Posterior vena cava (tissue), 2 donors: ENCODE measurements around the gene ZKSCAN7. TPM values are rescaled to one million over a fixed set of nuclear protein-coding genes. Genes with fewer than 3 reads are reported as not detected.
"Not testable (repeated sequence)": the region's sequence is repeated elsewhere in the genome, so short reads cannot be mapped to it uniquely, and the experiment has no call there.

Source experiments
- DNase-seq: peaks from one replicate; pipeline ENCODE4 v3.0.0-alpha.2; 2020; ENCODE audit warnings: low spot score
- intact Hi-C, 2 donors: fragments of 100-400 bp; cut with DNase I; formaldehyde crosslinking; loops; one replicate each; pipeline versions ENCODE4 v1.14.1 to v1.14.2; 2022 to 2023
- total RNA-seq, 2 donors: library from RNA; stranded (reverse); fragmentation: NEBNext Ultra II Directional; extraction: Animal tissue kit (Norgen Biotek cat#: 25700); gene quantifications; one replicate each; pipeline ENCODE4 v1.2.1, GENCODE V29; 2021
- donor health status: DM: yes; HTN: yes; CAD: no.
- donor health status: DM: yes; HTN: yes; CAD: no.

ZKSCAN7 gene
- total RNA-seq, 2 donors from 2014 or later, result 2.3 to 3.9 TPM

- DNase-seq, result no peak
- intact Hi-C loops, result no loop called here
Measured at GRCh38 chr3:44562147-44562546, 7.2 kb downstream of the ZKSCAN7 start.

DNA sequence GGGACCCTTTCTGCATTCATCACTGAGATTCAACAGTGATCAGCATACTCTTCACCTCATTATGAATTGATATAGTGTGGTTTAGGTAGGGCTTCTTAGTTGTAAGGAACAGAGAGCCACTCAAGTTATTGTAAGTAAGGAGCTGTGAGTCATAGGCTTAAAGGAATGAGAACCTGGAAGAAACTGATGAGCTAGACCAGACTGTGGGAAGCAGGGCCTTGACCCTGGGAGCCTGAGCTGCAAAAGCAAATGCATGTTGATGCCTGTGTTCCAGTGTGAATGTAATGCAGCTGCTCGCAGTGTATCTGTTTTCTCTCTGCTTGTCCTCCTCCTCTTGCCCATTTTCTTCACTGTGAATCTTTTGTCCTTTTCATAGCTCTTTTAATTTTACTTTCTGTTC is 13.6 kb downstream of the ZKSCAN7 start:
- intact Hi-C loops, result no loop called here
- DNase-seq, result no peak

- intact Hi-C loops, result loop anchor here in 1 of 2 donors (10.0 kb wide), 1 partner anchor 726 kb away; no protein-coding TSS in a partner anchor
- DNase-seq, result no peak
Measured at GRCh38 chr3:44571024-44571423, 16.0 kb downstream of the ZKSCAN7 start.

- no peak for DNase-seq
- intact Hi-C loops, result loop anchor here in 1 of 2 donors (10.0 kb wide), 1 partner anchor 732 kb away; no protein-coding TSS in a partner anchor
Measured at GRCh38 chr3:44576613-44577012, 21.6 kb downstream of the ZKSCAN7 start.

DNA sequence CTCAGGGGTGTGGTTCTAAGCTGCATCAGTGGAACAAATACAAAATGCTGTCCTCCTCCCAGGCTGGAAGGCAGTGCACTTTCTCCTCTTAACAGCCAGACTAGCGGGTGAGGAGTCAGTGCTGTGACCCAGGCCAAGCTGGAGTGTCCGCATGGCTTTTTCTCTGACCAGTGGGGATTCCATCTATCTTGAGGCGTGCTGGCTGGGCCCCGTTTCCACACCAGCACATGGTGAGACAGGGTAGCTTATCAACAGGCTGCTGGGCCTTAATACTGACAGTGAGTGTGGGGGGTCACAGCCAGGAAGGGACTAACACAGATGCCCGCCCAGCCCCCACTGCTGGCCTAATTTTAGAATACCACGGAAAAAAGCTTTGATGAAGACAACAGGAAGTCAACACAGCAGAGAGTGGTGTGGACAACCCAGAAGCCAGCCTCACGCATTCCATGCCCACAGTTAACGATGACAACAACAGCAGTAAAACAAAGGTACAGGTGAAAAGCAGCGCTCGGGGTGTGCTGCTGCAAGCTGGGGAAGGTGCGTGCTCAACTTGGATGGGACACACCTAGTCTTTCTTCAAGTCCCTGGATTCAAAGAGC is 22.5 kb downstream of the ZKSCAN7 start:
- intact Hi-C loops, result loop anchor here in 1 of 2 donors (10.0 kb wide), 1 partner anchor 733 kb away; no protein-coding TSS in a partner anchor
- DNase-seq, result not testable (repeated sequence)

DNA sequence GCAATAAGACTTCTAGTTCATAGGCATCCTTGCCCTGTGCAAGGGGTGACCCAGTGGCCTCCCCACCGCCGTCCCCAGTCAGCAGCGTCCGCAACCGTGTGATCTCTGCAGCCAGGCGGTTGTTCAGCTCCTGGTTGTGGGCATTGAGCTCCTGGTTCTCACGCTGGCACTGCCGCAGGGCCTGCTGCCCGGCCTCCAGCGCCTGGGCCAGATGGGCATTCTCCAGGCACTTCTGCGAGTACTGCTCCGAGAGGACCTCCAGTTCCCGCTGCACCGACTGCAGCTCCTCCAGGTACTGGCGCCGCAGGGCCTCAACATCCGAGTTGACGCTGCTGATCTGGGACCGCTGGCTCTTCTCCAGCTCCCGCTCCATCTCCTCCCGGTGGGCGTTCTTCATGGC is 23.3 kb downstream of the ZKSCAN7 start:
- intact Hi-C loops, result loop anchor here in 1 of 2 donors (10.0 kb wide), 1 partner anchor 734 kb away; no protein-coding TSS in a partner anchor
- DNase-seq, result not testable (repeated sequence)

DNA sequence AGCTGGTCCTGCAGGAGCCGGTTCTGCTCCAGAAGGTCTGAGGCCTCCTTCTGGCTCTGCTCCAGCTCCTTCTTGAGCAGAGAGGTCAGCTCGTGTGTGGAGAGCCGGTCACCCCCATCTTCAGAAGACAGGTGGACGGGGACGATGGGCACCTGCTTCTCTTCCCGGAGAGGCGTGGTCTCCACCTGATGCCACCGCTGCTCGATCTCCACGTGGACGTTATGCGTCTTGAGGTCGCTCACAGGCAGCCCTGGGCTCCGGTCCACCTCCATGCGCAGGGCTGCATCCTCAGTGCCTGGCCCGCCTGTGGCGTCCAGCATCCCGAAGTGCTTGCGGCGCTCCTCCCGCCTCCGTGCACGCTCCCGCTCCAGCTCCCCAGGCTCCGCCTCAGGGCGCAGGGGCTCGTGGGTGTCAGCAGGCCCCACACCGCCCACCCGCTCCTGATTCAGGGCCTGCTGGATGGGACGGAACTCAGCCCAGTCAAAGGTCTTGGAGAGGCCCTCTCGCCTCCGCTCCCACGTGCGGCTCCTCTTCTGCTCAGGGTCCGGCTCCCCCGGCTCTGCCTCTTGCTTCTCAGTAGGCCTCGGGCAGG is 24.0 kb downstream of the ZKSCAN7 start:
- not testable (repeated sequence) for DNase-seq

DNA sequence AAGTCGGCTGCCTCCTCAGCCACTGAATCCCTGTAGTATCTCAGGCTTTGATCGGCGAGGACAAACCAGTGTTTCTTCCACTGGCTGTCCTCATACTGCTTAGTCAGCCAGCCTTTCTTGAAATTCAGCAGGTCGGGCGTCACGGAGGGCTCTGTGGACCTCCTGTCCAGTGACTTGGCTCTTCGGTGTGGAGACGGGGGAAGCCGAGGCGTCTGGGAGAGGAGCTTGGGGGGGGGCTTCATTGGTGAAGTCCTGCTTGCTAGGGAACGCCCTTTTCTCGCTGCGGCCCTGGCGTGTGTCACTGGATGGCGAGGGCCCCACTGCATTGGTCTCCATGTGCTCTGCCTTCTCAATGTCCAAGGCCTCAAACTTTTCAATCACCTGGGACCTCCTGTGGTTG is 24.8 kb downstream of the ZKSCAN7 start:
- DNase-seq, result not testable (repeated sequence)
- intact Hi-C loops, result loop anchor here in 1 of 2 donors (10.0 kb wide), 2 partner anchors 735 to 1625 kb away; no protein-coding TSS in a partner anchor

More for the DNA sequence above, 24.0 kb downstream of the ZKSCAN7 start:
- intact Hi-C loops, result loop anchor here in 1 of 2 donors (10.0 kb wide), 1 partner anchor 734 kb away; no protein-coding TSS in a partner anchor

DNA sequence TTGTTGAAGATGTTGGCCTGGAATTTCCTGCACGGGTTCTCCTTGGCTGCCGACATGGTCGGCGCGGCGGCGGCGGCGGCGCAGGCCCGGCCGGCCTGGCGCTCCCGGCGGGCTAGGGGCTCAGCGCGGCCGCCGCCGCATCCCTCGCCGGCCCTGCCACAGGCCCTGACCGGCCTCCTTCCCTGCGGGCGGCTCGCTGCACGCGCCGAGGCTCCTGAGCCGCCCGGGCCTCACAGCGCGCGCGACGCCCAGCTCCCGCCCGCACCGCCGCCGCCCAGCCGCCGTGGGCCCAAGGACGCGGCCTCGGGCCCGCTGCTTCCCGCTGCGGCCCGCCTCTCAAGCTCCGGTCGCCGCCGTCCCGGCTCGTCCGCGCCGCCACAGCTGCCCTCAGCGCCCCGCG is 26.0 kb downstream of the ZKSCAN7 start:
- not testable (repeated sequence) for DNase-seq
- intact Hi-C loops, result loop anchor here in 1 of 2 donors (10.0 kb wide), 1 partner anchor 1626 kb away; no protein-coding TSS in a partner anchor

DNA sequence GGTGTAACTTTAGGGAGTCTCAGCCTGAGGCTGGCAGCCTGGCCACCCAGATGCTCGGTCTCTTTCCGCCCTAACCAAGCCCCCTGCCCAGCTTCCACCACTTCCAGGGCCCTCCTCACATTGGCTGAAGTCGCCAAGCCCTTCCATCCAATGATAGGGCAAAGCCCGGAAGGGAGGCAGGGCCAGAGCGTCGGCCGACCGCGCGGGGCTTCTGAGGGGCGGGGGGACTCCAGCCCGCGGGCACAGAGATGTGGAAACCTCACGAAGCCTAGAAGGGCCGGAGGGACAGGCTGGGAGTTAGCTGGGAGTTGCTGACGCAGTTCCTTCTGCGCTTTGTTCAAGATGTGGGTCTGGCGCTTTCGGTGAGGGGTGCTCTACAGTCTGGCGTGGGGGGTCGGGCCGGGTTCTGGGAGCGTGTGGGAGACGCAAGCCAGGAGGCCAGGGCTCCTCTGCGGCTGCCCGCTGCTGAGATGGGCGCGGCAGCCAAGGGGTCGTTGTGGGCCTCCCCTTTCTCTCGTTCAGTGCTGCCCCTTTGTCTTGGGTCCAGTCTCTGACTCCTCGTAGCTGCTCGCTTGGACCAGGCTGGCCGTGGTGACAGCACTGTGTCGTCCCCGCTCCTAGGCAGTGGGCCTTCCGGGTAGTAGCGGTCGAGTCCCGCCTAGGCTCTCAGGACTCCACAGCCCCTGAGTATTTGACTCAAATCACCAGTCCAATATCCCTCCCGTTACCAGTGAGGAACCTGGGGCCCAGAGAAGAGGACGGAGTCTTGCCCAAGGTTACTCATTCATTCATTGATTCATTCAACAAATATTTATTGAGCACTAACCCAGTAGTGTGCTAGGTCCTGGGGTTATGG is 29.9 kb downstream of the ZKSCAN7 start, which contains the start of gene ZNF660:
Gene ZNF660, plus strand, starts transcription at position 319 of the 856 bp plus-strand sequence. CDS start 9,230 bp downstream, outside the sequence.
- peak; percentile 87 for DNase-seq
- intact Hi-C loops, result loop anchor here in 1 of 2 donors (10.0 kb wide), 1 partner anchor 1630 kb away; no protein-coding TSS in a partner anchor

DNA sequence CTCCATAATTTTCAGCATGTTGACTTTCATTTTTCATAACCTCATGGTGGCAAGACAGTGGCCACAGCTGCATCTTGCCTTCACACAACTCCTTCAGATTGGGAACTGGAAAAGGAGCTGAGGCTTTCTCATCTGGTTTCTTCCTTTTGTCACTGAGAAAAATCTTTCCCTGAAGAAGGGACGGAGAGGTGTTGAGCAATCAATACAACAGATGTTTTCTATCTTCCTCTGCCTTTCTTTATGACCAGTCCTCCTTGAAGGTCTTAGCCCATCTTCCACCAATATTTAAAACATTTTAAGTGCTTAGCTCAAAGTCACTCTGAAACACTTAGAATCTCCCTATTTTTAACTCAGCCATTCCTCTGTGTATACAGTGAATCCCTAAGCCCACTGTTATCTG is 41.6 kb downstream of the ZKSCAN7 start:
- DNase-seq, result no peak
- intact Hi-C loops, result no loop called here

- intact Hi-C loops, result no loop called here
- no peak for DNase-seq
Measured at GRCh38 chr3:44601749-44602148, 46.8 kb downstream of the ZKSCAN7 start.

DNA sequence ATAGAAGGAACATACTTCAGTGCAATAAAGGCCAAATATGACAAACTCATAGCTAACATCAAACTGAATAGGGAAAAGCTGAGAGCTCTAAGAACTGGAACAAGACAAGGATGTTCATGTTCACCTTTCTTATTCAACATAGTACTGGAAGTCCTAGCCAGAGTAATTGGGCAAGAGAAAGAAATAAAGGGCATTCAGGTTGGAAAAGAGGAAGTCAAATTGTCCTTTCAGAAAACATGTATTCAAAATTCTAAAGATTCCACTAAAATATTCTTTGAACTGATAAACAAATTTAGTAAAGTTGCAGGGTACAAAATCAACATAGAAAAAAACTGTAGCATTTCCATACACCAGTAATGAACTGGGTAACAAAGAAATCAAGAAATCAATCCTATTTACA is 57.7 kb downstream of the ZKSCAN7 start:
- no peak for DNase-seq
- intact Hi-C loops, result no loop called here

Other genes starting within 250 kb of the ZKSCAN7 start
- gene TCAIM, start 216.4 kb upstream of the ZKSCAN7 start, total RNA-seq, result 10 to 100 TPM; 21.0 to 22.7 TPM
- 10 to 100 TPM; 14.8 to 17.6 TPM for gene ZNF445, start 77.5 kb upstream of the ZKSCAN7 start, total RNA-seq
- gene ZNF660, start 29.8 kb downstream of the ZKSCAN7 start, total RNA-seq, result 1 to 10 TPM; 6.2 to 7.7 TPM
- gene ZNF197, start 69.8 kb downstream of the ZKSCAN7 start, total RNA-seq, result 10 to 100 TPM; 14.0 to 14.3 TPM
- 10 to 100 TPM; 10.6 to 16.1 TPM for gene ZNF35, start 93.5 kb downstream of the ZKSCAN7 start, total RNA-seq
- 1 to 10 TPM; 5.7 to 5.8 TPM for gene ZNF502, start 157.5 kb downstream of the ZKSCAN7 start, total RNA-seq
- gene ZNF501, start 174.4 kb downstream of the ZKSCAN7 start, total RNA-seq, result 1 to 10 TPM; 7.2 to 8.1 TPM
- gene KIAA1143, start 206.4 kb downstream of the ZKSCAN7 start, total RNA-seq, result 10 to 100 TPM; 26.9 to 27.2 TPM
- gene KIF15, start 206.6 kb downstream of the ZKSCAN7 start, total RNA-seq, result under 1 TPM; 0.19 to 0.65 TPM